SK-N-SH treated with all-trans-retinoic acid at 6 μM for 48 hours (cell line): ENCODE results near the gene CYSRT1.
A peak's percentile ranks its signal among the peaks of the same experiment; 100 is the strongest.

Experiments used
- ATAC-seq: fragments of 200-7000 bp; cut with Tn5 transposase; 3 replicates; pipeline ENCODE4 v1.9.1; 2020; ENCODE audit warnings: mild to moderate bottlenecking, moderate library complexity
- ARNTL ChIP-seq: fragments of 450-650 bp; formaldehyde crosslinking; IDR thresholded peaks from 2 replicates; pipeline ENCODE4 v1.5.0; 2020; ENCODE audit warnings: low read depth, mild to moderate bottlenecking, moderate library complexity, borderline replicate concordance
- CSDC2 ChIP-seq: fragments of 250-450 bp; sonication (Bioruptor Pico); IDR thresholded peaks from 2 replicates; pipeline ENCODE4 v1.5.0; 2020; ENCODE audit warnings: mild to moderate bottlenecking, moderate library complexity
- GLIS3 ChIP-seq: fragments of 250-450 bp; sonication (Bioruptor Pico); IDR thresholded peaks from 2 replicates; pipeline ENCODE4 v1.5.0; 2020; ENCODE audit warnings: mild to moderate bottlenecking, moderate library complexity
- ISL1 ChIP-seq: fragments of 250-450 bp; sonication (Bioruptor Pico); IDR thresholded peaks from 2 replicates; pipeline ENCODE4 v2.1.2; 2022; ENCODE audit warnings: mild to moderate bottlenecking, moderate library complexity
- OSR1 ChIP-seq: fragments of 250-450 bp; sonication (Bioruptor Pico); IDR thresholded peaks from 2 replicates; pipeline ENCODE4 v1.8.0; 2022; ENCODE audit warnings: moderate library complexity, mild to moderate bottlenecking, inconsistent platforms
- PPARA ChIP-seq: fragments of 250-450 bp; sonication (Bioruptor Pico); IDR thresholded peaks from 2 replicates; pipeline ENCODE4 v1.5.0; 2020; ENCODE audit warnings: mild to moderate bottlenecking, borderline replicate concordance
- RARB ChIP-seq: fragments of 250-450 bp; sonication (Bioruptor Pico); IDR thresholded peaks from 2 replicates; pipeline ENCODE4 v1.8.0; 2021; ENCODE audit warnings: mild to moderate bottlenecking, moderate library complexity
- SNAI2 ChIP-seq: fragments of 250-450 bp; sonication (Bioruptor Pico); IDR thresholded peaks from 2 replicates; pipeline ENCODE4 v1.5.0; 2020; ENCODE audit warnings: mild to moderate bottlenecking, moderate library complexity
- TOX ChIP-seq: fragments of 250-450 bp; sonication (Bioruptor Pico); IDR thresholded peaks from 2 replicates; pipeline ENCODE4 v1.8.0; 2021; ENCODE audit warnings: mild to moderate bottlenecking, moderate library complexity, borderline replicate concordance
- ZC3H10 ChIP-seq: fragments of 250-450 bp; sonication (Bioruptor Pico); IDR thresholded peaks from 2 replicates; pipeline ENCODE4 v1.5.1; 2021; ENCODE audit warnings: mild to moderate bottlenecking, moderate library complexity
- ZFP3 ChIP-seq: fragments of 250-450 bp; sonication (Bioruptor Pico); IDR thresholded peaks from 2 replicates; pipeline ENCODE4 v1.5.0; 2020; ENCODE audit warnings: mild to moderate bottlenecking, moderate library complexity
- ZFP30 ChIP-seq: fragments of 450-650 bp; formaldehyde crosslinking; IDR thresholded peaks from 2 replicates; pipeline ENCODE4 v1.5.0; 2022; ENCODE audit warnings: mild to moderate bottlenecking, moderate library complexity
- ZNF565 ChIP-seq: fragments of 450-650 bp; formaldehyde crosslinking; conservative IDR thresholded peaks from 2 replicates; pipeline ENCODE4 v1.5.0; 2020; ENCODE audit warnings: low read depth, mild to moderate bottlenecking, moderate library complexity
- ZNF70 ChIP-seq: fragments of 450-650 bp; formaldehyde crosslinking; IDR thresholded peaks from 2 replicates; pipeline ENCODE4 v1.5.0; 2020; ENCODE audit warnings: mild to moderate bottlenecking, moderate library complexity
- ZNF8 ChIP-seq: fragments of 450-650 bp; formaldehyde crosslinking; IDR thresholded peaks from 2 replicates; pipeline ENCODE4 v1.5.0; 2020; ENCODE audit warnings: mild to moderate bottlenecking, moderate library complexity
- TF ChIP-seq, protein P1 (sequence below): fragments of 250-450 bp; sonication (Bioruptor Pico); IDR thresholded peaks from 2 replicates; pipeline ENCODE4 v1.8.0; 2020; ENCODE audit warnings: mild to moderate bottlenecking, moderate library complexity, borderline replicate concordance
- TF ChIP-seq, protein P2 (sequence below): fragments of 250-450 bp; sonication (Bioruptor Pico); IDR thresholded peaks from 2 replicates; pipeline ENCODE4 v1.8.0; 2021; ENCODE audit warnings: low read depth, mild to moderate bottlenecking, moderate library complexity, borderline replicate concordance
- TF ChIP-seq, protein P3 (sequence below): fragments of 250-450 bp; sonication (Bioruptor Pico); IDR thresholded peaks from 2 replicates; pipeline ENCODE4 v1.5.1; 2020; ENCODE audit warnings: low read depth, mild to moderate bottlenecking, moderate library complexity
- TF ChIP-seq, protein P4 (sequence below): fragments of 250-450 bp; sonication (Bioruptor Pico); IDR thresholded peaks from 2 replicates; pipeline ENCODE4 v1.5.0; 2020; ENCODE audit warnings: mild to moderate bottlenecking, moderate library complexity
- TF ChIP-seq, protein P5 (sequence below): fragments of 250-450 bp; sonication (Bioruptor Pico); IDR thresholded peaks from 2 replicates; pipeline ENCODE4 v1.5.1; 2021; ENCODE audit warnings: mild to moderate bottlenecking, moderate library complexity

CYSRT1 gene

DNA sequence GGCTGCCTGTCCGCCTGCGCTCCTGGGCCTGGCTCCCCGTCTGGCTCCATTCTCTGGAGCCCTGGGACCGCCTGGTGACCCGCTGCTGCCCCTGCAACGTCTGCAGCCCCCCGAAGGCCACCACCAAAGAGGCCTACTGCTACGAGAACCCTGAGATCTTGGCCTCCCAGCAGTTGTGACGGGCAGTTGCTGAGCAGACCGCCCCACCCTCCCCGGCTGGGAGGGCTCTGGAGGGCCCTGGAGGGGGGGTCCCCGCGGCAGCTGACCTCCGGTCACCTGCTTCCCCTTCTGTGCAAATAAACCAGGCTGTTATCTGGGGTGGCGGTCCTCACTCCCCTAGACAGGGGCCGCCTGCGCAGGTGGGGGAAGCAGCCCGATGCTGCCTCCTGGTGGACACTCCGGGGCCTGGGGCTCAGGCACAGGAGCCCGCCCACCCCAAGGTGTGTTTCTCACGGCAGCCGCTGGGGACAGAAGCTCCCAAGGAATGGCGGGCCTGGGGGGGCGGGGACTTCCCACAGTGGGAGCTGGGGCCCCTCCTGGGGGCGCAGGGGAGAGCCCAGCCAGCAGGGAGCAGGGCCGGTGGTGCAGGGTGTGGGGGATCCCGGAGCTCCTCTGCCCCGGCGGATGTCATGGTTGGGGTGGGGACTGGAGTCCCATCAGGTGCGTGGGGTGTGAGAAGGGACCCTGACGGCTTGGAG, 11.4 kb downstream of the CYSRT1 start:
- peak; percentile 65 for ATAC-seq
- TF ChIP-seq, protein P1, sequence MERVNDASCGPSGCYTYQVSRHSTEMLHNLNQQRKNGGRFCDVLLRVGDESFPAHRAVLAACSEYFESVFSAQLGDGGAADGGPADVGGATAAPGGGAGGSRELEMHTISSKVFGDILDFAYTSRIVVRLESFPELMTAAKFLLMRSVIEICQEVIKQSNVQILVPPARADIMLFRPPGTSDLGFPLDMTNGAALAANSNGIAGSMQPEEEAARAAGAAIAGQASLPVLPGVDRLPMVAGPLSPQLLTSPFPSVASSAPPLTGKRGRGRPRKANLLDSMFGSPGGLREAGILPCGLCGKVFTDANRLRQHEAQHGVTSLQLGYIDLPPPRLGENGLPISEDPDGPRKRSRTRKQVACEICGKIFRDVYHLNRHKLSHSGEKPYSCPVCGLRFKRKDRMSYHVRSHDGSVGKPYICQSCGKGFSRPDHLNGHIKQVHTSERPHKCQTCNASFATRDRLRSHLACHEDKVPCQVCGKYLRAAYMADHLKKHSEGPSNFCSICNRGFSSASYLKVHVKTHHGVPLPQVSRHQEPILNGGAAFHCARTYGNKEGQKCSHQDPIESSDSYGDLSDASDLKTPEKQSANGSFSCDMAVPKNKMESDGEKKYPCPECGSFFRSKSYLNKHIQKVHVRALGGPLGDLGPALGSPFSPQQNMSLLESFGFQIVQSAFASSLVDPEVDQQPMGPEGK (CRISPR knock-in tag): peak; percentile 42; the same call in 1 of the 2 replicates
- TF ChIP-seq ISL1 (CRISPR knock-in tag): no peak
- TF ChIP-seq, protein P2, sequence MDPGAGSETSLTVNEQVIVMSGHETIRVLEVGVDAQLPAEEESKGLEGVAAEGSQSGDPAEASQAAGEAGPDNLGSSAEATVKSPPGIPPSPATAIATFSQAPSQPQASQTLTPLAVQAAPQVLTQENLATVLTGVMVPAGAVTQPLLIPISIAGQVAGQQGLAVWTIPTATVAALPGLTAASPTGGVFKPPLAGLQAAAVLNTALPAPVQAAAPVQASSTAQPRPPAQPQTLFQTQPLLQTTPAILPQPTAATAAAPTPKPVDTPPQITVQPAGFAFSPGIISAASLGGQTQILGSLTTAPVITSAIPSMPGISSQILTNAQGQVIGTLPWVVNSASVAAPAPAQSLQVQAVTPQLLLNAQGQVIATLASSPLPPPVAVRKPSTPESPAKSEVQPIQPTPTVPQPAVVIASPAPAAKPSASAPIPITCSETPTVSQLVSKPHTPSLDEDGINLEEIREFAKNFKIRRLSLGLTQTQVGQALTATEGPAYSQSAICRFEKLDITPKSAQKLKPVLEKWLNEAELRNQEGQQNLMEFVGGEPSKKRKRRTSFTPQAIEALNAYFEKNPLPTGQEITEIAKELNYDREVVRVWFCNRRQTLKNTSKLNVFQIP: no peak

DNA sequence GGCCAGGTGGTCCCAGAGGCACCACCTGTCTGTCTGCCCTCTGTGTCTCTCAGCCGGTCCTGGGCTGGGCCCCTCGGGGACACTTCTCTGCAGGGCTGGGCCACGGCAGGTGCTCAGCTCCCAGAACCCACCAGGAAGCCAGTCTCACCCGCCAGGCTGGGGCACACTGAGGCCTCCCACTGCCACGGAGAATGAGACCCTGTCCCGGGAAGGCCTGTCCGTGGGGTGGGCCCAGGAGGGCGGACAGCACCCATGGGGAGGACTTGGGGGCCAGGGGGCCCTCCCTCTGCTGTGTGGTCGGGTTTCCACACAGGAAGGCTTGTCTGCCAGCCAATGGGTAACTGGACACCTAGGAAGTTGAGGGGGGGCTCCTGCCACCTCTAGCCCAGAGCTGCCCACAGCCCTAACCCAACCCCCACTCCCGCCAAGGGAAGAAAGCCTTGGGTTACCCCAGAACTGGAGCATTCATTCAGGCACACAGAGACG, 12.0 kb downstream of the CYSRT1 start:
- no peak for TF ChIP-seq ISL1 (CRISPR knock-in tag)
- TF ChIP-seq, protein P2: no peak
- TF ChIP-seq GLIS3 (CRISPR knock-in tag): no peak
- TF ChIP-seq, protein P1 (CRISPR knock-in tag): no peak
- TF ChIP-seq ZNF8 (CRISPR knock-in tag): no peak
- TF ChIP-seq ARNTL (CRISPR knock-in tag): no peak
- TF ChIP-seq ZFP30 (CRISPR knock-in tag): no peak
- TF ChIP-seq OSR1 (CRISPR knock-in tag): no peak
- no peak for TF ChIP-seq CSDC2 (CRISPR knock-in tag)
- TF ChIP-seq, protein P3, sequence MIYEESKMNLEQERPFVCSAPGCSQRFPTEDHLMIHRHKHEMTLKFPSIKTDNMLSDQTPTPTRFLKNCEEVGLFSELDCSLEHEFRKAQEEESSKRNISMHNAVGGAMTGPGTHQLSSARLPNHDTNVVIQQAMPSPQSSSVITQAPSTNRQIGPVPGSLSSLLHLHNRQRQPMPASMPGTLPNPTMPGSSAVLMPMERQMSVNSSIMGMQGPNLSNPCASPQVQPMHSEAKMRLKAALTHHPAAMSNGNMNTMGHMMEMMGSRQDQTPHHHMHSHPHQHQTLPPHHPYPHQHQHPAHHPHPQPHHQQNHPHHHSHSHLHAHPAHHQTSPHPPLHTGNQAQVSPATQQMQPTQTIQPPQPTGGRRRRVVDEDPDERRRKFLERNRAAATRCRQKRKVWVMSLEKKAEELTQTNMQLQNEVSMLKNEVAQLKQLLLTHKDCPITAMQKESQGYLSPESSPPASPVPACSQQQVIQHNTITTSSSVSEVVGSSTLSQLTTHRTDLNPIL (CRISPR knock-in tag): no peak
- TF ChIP-seq, protein P4, sequence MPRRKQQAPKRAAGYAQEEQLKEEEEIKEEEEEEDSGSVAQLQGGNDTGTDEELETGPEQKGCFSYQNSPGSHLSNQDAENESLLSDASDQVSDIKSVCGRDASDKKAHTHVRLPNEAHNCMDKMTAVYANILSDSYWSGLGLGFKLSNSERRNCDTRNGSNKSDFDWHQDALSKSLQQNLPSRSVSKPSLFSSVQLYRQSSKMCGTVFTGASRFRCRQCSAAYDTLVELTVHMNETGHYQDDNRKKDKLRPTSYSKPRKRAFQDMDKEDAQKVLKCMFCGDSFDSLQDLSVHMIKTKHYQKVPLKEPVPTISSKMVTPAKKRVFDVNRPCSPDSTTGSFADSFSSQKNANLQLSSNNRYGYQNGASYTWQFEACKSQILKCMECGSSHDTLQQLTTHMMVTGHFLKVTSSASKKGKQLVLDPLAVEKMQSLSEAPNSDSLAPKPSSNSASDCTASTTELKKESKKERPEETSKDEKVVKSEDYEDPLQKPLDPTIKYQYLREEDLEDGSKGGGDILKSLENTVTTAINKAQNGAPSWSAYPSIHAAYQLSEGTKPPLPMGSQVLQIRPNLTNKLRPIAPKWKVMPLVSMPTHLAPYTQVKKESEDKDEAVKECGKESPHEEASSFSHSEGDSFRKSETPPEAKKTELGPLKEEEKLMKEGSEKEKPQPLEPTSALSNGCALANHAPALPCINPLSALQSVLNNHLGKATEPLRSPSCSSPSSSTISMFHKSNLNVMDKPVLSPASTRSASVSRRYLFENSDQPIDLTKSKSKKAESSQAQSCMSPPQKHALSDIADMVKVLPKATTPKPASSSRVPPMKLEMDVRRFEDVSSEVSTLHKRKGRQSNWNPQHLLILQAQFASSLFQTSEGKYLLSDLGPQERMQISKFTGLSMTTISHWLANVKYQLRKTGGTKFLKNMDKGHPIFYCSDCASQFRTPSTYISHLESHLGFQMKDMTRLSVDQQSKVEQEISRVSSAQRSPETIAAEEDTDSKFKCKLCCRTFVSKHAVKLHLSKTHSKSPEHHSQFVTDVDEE: no peak
- TF ChIP-seq ZNF70 (CRISPR knock-in tag): no peak
- TF ChIP-seq ZNF565: no peak
- TF ChIP-seq SNAI2 (CRISPR knock-in tag): no peak
- no peak for TF ChIP-seq RARB (CRISPR knock-in tag)
- TF ChIP-seq ZFP3 (CRISPR knock-in tag): no peak
- TF ChIP-seq, protein P5, sequence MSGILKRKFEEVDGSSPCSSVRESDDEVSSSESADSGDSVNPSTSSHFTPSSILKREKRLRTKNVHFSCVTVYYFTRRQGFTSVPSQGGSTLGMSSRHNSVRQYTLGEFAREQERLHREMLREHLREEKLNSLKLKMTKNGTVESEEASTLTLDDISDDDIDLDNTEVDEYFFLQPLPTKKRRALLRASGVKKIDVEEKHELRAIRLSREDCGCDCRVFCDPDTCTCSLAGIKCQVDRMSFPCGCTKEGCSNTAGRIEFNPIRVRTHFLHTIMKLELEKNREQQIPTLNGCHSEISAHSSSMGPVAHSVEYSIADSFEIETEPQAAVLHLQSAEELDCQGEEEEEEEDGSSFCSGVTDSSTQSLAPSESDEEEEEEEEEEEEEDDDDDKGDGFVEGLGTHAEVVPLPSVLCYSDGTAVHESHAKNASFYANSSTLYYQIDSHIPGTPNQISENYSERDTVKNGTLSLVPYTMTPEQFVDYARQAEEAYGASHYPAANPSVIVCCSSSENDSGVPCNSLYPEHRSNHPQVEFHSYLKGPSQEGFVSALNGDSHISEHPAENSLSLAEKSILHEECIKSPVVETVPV (CRISPR knock-in tag): no peak
- TF ChIP-seq PPARA (CRISPR knock-in tag): no peak
- no peak for TF ChIP-seq ZC3H10 (CRISPR knock-in tag)
- no peak for TF ChIP-seq TOX
- ATAC-seq: no peak
